HL-60/S4 treated with retinoic acid at 250 ng/mL for 4 days and 3 days (cell line): ENCODE measurements around the gene ARHGEF11.

Experiments used
- in situ Hi-C: fragments of 300-500 bp; cut with MboI; formaldehyde crosslinking; loops from 2 replicates; pipeline ENCODE4 v1.7.0; 2022; ENCODE audit warnings: low sequenced_read_pairs

The ARHGEF11 gene

DNA sequence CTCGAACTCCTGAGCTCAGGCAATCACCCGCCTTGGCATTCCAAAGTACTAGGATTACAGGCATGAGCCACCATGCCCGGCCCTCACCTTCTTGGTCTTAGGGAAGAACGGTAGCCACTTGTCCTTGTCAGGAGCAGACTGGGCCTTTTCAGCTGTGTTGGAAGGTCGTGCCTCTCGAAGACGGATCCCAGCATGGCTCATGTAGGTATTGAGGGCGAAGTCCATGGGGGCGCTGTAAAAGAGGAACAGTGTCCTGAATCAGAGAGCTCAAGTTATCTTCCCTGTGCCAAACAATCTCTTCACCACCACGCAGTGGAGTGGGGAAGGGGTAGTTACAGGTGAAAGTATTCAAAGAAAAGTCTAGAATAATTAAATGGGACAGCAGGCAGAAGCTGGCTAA lies 89.2 kb downstream of the ARHGEF11 start:
- in situ Hi-C loops, result no loop called here

DNA sequence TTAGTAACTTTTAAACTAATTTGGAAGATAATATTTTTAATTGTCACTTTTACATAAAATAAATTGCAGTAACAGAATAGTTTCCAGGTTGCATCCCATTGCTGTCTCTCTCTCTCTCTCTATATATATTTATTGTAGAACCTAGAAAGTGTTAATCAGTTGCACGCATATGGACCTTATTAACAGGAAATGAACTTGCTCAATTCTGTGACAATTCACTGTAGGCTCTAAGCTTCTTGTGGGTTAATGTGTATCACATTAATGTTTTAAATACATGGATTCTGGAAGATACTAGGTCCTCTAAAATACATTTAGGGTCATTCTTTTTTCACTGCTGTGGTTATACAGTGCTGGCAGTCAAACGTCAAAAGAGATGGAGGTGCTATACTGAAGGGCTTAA lies 92.0 kb downstream of the ARHGEF11 start:
- in situ Hi-C loops, result no loop called here

DNA sequence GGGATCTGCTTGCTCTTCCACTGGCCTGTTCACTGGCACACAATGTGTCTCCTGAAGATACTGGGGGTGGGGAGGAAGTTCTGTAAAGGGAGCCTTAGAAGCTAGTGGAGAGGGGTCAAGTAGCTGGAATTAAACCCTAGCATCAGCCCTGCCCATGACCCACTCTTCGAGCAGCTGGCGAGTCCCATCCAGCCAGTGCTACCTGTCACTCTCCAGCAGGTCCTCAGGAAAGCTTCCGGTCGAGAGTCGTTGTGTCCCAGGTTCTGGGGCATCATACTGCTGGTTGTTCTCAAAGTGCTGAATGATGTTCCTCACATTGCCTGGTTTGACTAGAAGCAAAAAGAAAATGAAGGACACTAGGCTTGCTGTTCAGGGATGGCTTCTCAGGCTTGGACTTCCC lies 94.2 kb downstream of the ARHGEF11 start:
- in situ Hi-C loops, result no loop called here

DNA sequence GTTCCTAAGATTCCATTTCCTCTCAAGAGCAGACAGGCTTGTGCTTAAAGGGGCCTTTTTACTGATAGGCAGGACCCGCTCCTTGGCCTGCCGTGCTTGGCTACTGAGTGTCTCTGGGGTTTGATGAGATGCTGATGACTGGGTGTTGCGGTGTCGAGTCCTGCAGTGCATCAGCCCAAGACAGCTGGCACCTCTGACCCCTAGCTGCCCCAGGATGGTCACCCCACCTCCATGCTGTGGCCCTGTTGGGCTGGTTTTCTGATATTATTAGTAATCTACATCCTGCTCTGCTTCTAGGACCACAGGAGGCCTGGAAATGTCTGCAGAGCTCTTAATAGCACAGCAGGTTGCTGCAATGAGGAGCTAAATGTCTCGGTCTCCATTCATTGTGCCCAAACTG lies 96.4 kb downstream of the ARHGEF11 start:
- in situ Hi-C loops, result no loop called here

DNA sequence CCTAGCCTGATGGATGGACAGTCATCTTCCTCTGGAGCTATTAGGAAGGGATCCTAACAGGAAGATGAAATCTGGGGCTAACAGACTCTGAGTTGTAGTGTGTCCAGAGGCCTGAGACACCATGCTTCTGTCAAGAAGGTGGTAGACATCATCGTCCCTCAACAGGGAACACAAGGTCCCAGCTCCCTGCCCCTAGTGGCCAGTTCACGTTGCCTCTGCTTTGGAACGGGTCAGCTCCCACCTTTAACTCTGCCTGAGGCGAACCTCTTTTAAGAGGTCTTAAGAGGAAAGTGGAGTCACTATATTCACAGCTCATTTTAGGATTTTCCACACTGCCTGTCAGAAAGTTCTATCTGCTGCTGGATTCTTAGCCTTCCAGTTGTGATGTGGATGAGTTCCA lies 96.8 kb downstream of the ARHGEF11 start:
- in situ Hi-C loops, result no loop called here

DNA sequence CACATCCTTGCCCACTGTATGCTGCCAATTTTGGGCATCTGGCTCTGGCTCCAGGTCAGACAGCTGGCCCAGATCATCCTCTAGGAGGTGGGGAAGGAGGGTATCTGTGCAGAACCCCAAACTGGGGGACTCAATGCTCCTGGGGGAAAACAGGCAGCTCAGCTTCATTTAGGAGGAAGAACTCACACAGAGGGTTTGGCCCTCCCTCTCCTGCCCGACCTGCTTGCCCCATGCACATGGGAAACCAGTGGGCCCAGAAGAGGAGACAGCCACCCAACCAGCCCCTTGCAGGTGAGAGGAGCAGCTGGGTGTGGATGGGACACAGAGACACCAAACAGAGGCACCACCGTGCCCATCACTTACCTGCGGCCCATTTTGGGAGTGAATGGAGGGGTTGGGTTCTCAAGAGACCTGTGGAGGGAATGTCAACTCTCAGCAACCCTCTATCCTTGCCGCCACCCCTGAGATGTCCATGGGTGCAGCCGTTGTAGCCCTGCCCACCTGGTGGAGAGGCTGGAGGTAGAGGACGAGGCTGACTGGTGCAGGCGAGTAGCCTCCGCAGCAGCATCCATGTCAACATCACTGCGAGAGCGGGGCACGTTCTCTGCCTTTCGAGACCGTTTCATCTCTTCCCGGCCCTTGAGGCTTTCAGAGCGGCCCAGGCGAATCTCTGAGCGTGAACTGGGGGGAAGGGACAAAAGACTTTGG lies 97.6 kb downstream of the ARHGEF11 start:
- in situ Hi-C loops, result no loop called here

DNA sequence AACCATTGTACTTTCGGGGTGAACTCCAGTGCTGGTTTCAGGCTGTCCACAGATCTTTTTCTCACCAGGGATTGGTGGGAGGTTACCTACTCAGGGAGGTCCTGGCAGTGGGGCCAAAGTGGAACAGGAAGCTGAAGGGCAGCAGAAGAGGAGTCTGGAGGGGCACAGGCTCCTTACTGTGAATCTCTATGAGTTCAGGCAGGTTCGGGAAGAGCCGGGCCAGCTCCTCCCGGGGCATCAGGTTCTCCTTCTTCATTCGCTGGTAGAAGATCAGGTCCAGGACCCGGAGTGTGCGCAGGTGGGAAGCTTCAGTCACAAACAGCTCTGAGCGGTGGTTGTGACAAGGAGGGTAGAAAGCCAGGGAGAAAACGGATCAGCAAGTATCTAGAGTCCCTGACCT lies 98.4 kb downstream of the ARHGEF11 start:
- in situ Hi-C loops, result no loop called here

DNA sequence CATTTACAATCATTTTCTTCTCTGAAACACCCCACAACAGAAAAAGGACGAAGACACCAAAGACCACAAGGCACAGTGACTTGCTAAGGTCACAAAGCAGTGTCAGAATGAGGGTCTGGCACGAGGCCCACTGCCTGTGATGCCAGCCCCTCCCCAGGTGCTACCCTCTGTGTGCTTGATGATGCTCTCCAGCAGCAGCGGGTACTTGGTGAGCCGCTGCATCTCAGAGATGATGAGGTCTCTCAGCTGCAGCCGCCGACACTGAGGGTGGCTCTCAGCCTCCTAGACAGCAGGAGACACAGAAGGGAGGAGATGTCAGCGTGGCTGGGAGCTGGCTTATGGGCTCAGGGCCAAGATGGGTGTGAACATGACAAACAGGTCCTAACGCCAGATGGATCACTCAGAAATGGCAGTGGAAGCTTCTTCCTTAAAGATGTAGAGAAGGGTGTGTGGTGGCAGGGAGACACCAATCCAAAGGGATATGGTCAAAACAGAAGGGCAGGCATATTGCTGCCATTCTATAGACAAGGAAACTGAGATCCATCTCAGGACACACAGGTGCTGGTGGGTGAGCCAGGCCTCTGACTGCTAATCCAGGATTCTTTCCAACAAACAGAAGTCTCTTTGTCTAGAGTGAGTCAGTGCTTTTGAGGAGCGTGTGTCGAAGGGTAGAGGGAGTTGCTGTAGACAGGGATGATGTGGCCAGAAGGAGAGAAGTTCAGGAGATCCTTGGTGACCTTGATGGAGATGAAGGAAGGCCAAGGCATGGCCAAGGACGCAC lies 99.5 kb downstream of the ARHGEF11 start:
- in situ Hi-C loops, result no loop called here

DNA sequence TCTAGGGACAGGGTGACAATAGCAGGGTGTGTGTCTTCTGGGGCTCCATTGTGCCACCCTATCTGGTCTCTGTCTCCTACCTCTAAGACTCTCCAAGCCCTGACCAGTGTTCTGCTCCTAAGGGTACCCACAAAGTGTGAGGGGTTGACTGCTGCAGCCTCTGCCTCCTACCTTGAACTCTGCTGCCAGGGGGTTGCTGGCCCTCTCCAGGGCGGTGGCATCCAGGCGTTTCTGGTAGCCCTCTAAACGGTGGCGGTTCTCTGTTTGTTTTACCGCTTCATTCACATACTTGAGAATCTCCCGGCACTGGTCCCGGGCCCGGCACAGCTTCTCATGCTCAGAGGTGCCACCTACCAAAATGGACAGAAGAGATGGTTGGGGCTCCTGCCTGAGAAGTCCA lies 100.7 kb downstream of the ARHGEF11 start:
- in situ Hi-C loops, result no loop called here

DNA sequence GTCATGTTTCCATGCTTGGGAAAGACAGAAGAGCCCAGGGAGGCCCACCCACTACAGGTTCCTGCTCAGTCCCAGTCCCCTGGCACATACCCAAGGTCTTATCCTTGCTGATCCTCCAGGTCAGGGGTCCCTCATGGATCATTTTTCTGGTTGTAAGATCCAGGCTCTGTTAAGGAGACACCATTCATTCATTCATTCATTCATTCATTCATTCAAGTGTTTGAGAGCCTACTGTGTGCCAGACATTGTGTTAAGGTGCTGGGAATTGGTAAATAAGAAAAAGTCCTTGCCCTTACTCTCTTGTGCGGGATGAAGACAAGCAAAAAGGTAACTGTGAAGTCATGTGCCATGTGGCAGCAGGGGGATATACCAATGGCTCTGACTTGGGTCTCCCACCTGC lies 101.3 kb downstream of the ARHGEF11 start:
- in situ Hi-C loops, result no loop called here

DNA sequence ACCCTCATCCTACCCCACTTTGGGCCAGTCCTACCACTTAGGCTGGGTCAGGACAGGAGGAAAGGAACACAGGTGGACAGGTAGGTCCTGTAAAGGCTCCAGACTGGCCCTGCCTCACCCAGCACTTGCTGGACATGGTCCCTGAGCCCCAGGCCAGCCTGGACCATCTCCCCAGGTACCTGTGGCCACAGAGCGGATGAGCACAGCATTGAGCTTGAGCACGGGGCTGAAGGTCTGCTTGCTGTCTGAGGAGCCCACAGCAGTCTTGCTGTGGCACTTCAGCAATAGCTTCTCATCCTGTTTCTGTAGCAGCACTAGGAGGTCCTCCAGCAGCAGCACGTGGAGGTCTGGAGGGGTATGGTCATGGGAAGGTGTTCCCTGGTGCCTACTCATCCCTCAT lies 101.8 kb downstream of the ARHGEF11 start:
- in situ Hi-C loops, result no loop called here

DNA sequence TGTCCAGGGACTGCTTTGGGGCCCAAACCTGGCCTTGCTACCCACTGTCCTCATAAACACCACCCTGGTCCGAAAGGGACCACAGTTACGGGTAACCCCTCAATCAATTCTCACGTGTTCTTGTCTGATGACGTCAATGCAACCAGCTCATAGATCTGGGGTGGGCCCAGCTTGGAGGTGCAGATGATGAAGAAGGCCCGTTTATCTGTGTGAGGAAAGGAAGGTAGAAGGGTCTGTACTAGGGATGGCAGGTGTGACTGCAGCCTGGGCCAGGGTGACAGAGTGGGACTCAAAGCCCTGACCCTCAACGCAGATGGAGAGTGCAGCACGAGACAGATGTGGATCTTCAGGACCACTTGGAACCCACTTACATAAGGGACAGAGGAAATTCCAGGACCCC lies 103.0 kb downstream of the ARHGEF11 start:
- in situ Hi-C loops, result no loop called here

DNA sequence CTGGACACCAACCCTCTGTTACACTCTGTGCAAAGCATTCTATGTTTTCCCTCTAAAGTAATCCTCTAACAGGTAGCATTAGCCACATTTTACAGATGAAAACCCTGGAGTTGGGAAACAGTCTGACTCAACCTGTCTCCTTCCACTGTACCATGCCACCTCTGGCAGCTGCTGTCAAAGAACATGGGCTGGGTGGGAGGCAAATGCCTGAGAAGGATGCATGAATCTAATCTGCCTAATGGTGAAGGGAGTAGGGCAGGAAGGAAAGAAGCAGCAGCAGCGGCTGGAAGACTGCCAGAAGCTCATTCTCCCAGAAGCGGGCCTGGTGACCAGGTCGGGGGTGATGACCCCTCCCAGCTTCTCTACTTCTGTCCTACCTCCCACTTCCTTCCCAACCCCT lies 103.4 kb downstream of the ARHGEF11 start:
- in situ Hi-C loops, result no loop called here

DNA sequence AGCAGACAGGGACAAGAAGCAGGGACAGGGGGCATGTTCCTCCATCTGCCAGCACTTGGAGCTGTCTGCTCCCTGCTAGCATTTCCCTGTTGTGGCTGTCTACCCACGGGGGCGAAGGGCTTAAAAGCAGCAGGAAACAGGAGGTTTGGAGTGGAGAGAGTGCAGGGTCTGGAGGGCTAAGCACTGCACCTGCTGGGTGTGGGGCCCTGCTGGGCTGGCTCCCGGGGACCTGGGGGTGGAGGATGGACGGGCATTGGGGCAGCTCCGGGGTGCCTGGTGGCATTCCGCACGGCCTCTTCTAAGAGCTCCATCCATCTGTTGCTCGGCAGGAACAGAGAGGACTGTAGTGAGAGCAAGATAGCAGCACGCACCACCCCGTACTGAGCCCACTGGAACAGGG lies 103.9 kb downstream of the ARHGEF11 start:
- in situ Hi-C loops, result no loop called here

DNA sequence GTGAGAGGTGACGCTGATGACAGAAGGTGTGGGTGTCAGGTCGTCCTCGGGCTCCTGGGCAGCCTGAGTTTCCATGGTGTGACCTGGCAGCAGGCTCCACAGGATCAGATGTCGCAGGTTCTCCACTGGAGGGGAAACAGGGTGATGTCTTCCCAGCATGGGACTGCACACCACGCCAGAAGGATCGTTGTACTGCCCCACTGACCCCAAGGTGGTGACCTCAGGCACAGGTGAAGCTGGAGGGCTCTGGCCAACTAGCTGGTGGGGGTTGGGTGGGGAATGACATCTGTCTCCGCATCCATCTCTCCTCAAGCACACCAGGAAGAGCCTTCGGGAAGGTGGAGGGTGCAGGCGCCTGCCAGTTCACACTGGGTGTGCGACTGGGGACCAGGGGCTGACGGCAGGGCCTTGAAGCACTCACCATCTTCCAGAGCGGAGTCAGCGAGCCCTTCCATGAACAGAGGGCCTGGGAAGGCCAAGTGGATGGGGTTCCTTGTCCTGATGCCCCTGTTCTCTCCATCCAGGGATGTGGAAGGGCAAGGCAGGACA lies 105.7 kb downstream of the ARHGEF11 start:
- in situ Hi-C loops, result no loop called here

DNA sequence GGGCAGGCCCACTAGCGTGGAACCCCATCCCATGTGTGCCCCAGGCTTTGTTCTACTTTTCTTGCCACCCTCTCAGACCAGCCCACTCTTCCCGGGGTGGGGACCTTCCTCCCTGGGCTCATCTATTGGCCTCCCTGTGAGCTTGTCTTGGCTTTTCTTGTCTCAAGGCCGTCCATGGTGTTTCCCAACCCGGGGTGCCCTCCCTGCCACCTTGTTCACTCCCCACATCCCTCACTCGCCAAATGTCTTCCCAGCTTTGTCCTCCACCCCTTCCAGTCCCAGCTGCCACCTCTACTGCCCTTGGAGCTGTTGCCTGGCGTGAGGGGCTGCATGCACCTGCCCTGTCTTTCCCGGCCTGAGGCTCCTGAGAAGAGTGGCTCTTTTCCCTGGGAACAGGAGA lies 106.7 kb downstream of the ARHGEF11 start:
- in situ Hi-C loops, result no loop called here

DNA sequence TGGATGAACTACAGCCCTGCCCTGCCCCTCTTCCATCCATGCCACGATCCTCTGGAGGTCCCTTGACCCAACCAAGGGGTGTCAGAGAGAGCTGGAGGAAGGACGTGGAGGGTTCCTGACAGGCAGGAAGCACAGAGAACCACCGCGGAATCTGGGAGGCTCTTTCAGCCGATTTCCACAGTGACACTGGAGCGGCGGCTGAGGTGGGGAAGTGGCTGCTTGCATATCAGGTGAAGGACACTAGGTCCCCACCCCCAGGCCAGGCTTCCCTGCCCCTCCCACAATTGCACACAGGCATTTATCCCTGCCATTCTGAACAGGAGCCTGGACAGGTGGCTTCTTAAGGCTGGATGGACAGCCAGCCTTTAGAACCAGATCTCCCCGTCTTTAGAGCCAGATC lies 107.7 kb downstream of the ARHGEF11 start:
- in situ Hi-C loops, result no loop called here

DNA sequence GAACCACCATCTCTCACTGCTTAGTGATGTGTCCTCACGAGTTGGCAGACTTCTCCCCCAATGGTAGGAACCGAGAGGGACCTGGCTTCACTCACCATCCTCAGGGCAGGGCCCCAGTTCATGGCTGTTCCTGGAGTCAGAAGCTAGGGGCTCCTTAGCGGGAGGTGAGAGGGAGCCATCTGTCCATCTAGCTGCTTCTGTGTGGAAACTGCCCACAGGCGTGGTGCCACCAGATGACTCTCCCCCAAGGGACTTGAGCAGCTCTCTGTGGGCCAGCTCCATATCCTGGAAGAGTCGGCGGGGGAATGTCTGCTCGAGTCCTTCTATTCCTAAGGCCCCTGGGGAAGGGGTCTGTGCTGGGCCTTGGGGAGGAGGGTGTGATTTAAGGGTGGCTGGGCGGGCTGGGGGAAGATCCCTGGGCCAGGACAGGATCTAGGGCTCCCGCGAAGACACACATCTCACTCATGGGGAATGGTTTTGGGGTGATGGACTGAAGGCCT lies 108.8 kb downstream of the ARHGEF11 start:
- in situ Hi-C loops, result no loop called here

DNA sequence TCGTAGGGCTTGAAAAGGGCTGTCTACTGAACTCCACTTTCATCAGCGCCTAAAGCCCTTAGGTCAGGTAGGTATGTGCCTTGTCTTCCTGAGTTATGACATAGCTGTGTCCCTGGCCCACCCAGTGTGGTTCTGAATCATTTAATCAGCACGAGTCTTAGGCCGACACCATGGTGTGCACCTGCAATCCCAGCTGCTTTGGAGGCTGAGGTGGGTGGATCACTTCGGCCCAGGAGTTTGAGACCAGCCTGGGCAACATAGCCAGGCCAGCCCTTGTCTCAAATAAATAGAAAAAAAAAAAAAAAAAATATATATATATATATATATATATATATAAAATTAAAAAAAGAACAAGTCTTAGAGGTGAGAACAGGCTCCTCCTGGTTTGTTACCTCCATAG lies 109.4 kb downstream of the ARHGEF11 start:
- in situ Hi-C loops, result no loop called here

DNA sequence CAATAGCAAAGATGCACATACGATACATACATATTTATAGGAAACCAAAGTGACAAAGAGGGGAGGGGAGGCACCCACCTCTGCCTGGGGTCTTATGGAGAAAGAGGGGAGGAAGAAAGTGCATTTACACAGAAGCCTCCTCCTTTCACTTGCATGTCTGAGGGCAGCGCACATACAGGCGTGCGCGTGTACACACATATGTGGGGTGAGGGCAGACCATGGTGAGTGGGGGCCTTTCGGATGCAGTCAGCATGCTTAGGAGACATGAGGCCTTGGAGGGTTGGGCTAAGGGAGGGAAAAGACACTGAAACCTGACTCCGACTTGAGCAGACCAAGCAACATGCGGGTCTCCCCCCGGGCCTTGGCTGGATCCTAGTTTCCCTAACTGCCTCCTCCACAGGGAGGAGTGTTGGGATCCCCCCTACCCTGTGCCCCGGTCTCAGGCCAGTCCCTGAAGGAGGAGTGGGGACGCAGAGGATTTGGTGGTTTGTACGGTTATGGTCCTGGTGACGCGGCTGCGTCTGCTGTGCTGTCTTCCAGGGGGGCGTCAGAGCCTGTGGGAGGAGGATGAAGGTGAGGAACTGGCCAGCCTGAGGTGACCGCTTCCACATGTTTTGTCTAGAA lies 109.9 kb downstream of the ARHGEF11 start:
- in situ Hi-C loops, result no loop called here

DNA sequence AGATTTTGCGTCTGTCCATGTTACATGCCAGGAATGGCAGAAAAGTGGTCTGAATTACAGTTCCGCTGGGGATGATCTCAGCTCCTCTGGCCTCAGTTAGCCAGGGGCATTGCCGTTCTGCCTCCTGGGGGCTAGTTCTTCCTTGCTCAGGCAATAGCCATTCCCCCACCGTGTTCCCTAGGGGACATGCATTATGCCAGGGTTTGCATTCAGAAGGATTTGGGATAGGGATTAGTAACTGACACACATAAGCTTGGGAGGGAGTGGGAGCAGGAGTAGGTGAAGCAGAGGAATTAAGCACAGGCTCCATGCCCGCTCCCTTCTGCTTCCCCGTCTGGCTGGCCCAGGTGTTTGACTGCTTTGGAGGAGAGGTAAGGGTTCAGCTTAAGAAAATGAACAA lies 112.4 kb downstream of the ARHGEF11 start:
- in situ Hi-C loops, result no loop called here
